Eye (tissue), 1 donor: Measurements from ENCODE around the gene FAM118A.
"Not testable (repeated sequence)": the region's sequence is repeated elsewhere in the genome, so short reads cannot be mapped to it uniquely, and the experiment has no call there.

Experiments used
- DNase-seq: peaks from one replicate; pipeline ENCODE4 v3.0.0-alpha.2; 2015

FAM118A gene

DNA sequence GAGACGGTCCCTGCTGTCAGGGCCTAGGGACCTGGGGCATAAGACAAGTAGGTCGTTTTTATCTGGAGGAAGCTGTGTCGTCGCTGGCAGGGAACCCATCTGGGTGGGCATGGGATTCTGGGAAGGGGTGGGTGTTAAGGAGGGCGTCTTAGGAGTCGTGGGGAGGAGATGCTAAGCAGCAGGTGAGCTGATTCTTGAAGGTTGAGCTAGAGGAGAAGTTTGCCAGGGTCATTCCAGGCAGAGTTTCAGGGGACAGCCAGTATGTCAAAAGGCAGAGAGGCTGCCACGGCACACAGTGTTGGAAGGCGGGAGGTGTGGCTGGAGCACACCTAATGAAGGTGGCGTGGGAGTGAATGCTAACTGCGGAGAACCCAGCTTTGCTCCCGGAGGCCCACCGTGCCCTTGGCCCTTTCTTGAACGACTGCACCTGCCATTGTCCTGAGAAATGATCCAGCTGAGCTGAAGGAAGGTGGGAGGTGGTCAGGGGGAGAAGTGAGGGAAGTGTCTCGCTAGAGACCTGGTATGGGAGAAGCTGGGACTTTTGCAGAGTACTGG lies 1.3 kb downstream of the FAM118A start:
- DNase-seq, result no peak

GRCh38 chr22:45312415-45312814 lies 2.7 kb downstream of the FAM118A start:
- DNase-seq, result no peak

DNA sequence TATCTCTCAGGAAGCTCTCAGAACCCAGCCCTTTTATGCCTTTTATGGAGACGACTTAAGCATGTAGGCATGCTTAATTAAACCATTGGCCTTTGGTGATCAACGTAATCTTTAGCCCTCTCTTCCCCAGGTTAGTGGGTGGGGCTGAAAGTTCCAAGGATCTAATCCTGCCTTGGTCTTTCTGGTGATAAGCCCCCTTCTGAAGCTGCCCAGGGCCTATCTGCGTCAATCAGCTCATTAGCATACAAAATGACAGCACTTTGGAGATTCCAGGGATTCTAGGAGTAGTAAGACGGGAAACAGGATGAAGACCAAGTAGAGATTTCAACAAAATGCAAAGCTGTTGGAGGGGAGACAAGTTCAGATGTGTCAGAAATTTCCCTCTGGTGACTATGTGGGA lies 3.1 kb downstream of the FAM118A start:
- no peak for DNase-seq

- no peak for DNase-seq
These were observed 4.5 kb downstream of the FAM118A start for GRCh38 chr22:45314054-45314721.

GRCh38 chr22:45314786-45315185 lies 5.1 kb downstream of the FAM118A start:
- DNase-seq, result no peak

DNA sequence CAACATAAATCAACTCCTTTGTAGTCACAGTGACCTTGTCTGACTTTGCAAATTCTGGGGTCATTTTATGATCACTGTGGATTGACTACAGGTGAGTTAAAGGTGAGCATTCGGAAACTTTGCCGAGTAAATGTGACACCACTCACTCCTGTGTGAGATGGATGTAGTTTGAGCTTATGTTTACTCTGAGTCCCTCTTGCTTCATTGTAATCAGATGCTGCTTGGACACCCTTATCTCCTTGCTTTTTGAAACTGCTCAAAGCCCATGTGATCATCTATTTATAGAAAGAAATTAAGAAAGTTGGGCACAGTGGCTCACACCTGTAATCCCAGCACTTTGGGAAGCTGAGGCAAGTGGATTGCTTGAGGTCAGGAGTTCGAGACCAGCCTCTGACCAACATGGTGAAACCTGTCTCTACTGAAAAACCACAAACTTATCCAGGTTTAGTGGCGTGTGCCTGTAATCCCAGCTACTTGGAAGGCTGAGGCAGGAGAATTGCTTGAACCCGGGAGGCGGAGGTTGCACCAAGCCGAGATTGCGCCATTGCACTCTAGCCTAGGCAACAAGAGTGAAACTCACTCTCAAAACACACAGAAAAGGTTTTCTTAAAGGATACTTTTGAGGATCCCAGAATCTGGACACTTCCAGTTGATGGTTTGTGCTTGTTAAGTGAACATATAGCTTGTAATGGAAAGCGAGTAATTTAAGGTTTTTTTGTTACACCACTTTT lies 7.2 kb downstream of the FAM118A start:
- no peak for DNase-seq

DNA sequence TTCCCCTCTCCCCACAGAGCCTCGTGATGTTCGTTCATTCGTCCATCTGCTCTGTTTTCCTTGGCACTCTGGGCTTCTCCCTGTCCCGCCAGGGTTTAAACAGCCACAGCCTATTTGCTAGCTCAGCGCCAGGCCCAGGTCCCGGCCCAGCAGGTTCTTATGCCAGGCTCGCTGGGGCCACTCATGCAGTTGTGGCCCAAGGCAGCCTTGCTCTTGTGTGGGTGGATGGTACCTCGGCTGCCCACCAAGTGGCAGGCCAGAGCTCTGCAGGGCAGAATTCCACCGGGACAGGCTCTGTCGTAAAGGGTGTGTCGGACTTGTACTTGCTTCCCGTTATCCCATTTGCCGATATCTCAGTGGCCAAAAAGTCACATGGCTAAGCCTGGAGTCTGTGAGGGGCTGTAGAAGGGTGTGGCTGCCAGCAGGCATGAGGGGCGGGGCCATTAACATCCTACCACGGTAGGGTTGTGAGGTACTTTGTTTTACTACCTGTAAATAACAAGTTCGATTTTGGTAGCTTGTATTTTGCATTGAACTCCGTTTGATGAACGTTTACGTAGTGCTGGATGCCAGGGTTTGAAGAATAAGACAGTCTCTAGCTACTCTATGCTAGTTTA lies 7.9 kb downstream of the FAM118A start:
- peak; percentile 50 for DNase-seq

DNA sequence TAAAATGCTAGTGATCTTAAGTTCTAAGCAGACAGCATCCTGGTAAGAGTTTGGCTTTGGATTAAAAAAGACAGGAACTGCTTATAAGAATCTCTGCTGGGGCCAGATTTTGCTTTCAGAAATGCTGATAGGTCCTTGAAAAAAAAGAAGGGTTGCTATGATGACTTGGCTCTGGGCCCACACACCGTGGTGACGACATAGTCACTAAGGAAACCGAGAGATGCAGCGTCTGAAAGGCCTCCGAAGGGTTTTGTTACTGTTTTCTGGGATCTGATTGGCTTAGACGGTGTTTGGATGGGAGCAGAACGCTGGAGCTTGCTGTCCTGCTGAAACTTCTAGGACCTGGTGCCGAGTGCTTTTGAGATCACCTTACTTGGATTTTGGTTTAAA lies 8.4 kb downstream of the FAM118A start:
- DNase-seq, result peak; percentile 90

DNA sequence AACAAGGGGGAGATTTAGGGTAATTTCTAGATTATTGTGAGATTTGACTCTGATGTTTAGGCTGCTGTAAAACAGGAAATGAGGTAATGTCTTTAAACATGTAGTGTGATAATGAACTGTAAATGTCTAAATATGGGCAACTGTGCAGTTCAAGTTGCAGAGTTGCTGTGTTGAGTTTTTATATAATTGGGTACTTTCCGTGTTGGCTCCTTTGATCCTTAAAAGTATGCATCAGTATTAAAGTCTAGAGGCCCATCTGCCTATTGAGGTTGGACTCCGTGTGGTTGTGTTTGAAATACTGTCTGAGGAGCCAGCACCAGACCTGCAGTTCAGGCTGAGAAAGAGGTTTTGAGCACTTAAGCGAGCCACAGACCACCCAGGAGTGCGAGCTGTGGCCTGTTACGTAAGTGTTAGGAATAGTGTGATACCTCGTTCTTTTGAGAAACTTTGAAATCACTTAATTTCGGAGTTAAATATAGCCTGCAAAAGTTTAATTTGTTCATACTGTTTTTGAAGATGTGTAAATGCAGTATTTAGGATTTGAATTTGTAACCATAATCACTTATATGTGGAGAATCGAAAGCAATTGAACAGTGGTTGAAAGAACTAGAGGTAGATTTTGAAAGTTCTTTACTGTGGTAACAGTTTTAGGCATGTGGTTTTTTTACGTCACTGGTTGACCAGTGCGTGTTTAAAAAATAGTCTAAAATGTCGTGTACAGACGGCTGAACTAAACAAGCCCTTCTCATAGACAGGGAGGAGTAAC lies 9.0 kb downstream of the FAM118A start:
- peak; percentile 62 for DNase-seq

- DNase-seq, result peak; percentile 56
These were observed 9.6 kb downstream of the FAM118A start for GRCh38 chr22:45319324-45319685.

GRCh38 chr22:45320357-45320976 lies 10.7 kb downstream of the FAM118A start:
- DNase-seq, result no peak

DNA sequence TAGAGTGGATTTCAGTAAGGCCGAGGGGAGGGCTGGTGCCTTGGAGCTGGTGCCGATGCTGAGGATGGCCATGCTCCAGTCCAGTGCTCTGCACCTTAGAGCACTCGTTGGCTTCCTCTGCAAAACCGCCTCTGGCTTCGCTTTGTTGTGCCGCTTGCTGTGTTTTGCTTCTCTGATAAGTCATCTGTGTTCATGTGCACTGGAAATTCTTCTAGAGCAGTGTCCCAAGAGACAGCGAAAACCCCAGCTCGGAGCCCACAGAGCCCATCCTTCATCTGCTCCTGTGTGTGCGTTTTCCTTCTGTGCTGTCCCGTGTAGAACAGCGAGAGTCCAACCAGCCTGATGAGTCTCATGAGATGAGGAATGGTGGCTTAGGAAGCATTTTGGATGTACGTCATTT lies 12.1 kb downstream of the FAM118A start:
- DNase-seq, result no peak

DNA sequence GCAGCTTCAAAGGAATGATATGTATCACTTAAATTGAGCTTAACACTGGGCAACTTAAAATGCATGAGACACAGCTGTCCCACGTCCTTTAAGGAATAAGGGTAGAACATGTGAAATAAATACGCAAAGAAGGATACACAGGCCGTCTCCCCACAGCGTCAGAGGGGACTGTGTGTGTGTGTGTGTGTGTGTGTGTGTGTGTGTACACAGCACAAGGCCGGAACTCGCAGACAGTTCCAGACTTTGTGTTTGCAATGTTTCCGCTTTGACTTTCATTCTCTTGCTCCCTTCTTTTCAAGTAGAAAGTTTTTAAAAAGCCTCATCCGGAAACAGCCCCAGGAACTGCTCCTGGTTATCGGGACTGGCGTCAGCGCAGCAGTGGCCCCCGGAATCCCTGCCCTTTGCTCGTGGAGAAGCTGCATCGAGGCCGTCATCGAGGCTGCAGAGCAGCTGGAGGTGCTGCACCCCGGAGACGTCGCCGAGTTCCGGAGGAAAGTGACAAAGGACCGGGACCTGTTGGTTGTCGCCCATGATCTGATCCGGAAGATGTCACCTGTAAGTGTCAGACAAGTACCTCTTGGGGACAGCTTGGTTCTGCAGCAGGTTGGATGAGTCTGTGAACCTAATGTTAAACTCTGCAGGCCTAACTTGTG lies 13.3 kb downstream of the FAM118A start:
- no peak for DNase-seq

DNA sequence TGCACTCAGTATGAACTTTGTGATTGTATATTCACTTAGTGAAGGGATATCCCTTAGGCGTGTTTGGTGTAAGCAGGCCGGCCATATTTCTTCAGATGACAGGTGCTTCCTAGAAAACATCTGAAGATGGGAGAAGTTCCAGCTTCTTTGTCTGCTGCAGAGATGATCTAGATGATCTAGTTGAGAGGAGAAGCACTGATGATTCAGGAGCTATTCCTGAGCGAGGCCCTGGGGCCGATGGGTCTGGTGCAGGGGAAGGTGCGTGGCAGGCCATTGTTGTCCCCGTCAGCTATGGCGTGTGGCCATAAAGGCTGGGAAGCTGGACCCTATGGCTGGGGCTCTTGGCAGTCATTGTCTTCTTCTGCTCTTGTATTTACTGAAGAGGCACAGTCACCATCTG lies 14.0 kb downstream of the FAM118A start:
- DNase-seq, result no peak

- no peak for DNase-seq
These were observed 14.6 kb downstream of the FAM118A start for GRCh38 chr22:45324311-45324711.

DNA sequence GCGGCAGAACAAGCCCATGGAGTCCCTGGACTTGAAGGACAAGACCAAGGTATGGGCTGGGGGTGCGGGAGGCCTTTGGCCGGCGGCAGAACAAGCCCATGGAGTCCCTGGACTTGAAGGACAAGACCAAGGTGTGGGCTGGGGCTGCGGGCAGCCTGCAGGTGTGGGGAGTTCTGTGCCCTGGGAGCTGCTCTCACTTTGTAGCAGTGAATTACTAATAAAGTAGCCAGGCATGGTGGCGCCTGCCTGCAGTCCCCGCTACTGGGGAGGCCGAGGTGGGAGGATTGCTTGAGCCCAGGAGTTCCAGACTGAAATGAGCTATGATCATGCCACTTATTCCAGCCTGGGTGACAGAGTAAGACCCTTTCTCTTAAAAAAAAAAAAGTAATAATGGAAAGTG lies 18.5 kb downstream of the FAM118A start:
- not testable (repeated sequence) for DNase-seq

DNA sequence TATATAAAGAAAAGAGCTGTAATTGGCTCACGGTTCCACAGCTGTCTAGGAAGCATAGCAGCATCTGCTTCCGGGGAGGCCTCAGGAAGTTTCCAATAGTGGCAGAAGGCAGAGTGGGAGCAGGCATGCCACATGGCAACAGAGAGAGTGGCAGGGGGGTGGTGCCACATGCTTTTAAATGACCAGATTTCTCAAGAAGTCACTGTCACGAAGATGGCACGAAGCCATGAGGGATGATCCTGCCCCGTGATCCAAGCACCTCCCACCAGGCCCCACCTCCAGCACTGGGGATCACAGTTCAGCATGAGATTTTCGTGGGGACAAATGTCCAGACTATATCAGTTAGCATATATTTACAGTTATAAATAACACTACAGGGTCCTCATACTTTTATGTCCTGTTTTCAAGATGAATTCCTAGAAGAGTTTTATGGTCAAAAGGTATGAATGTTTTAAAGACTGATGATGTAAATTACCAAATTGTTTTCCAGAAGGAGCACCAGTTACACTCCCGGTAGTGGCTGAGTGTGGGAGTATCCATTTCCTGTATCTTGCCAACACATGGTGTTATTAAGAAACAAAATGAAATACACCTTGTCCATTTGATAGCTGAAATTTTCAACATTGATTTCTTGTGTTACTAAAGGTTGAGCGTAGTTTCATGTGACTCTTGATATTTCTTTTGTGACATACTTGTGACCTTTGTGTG lies 19.2 kb downstream of the FAM118A start:
- no peak for DNase-seq

GRCh38 chr22:45329530-45329936 lies 19.8 kb downstream of the FAM118A start:
- DNase-seq, result peak; percentile 42

DNA sequence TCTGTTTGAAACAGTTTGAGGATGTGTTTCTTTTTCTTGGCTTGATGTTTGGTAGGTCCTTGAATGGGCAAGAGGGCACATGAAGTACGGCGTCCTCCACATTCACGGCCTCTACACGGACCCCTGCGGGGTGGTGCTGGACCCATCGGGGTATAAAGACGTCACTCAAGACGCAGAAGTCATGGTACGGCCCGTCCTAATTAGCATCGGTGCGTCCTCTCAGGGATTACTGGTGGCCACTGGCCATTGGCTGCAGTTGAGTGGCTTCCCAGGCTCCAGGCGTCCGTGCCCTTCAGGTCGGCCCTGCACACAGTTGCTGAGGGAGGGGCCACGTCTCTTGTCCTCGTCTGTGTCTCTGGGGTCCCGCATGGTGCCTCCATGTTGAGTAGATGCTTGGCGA lies 20.8 kb downstream of the FAM118A start:
- no peak for DNase-seq

GRCh38 chr22:45331486-45331885 lies 21.8 kb downstream of the FAM118A start:
- DNase-seq, result no peak

DNA sequence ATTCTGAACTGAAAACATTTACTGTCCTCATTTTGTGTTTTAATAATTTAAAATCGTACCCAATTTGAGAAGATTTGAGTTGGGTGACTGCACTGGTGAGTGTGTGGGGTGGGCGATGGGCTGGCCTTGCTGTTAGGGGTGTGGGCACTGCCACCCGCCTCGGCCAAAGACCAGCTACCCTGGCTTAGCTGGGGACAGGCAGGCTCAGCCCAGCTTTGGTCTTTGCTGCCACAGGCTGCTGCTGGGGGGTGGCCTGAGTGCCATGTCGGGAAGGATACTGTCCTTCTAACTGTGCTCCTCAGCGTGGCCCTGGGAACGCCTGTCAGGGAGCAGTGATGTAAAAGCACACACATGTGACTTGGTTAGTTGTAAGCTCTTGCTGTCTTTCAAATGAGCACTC lies 22.3 kb downstream of the FAM118A start:
- no peak for DNase-seq

- no peak for DNase-seq
These were observed 24.3 kb downstream of the FAM118A start for GRCh38 chr22:45334068-45334467.
